A549 (cell line): ENCODE measurements around the gene GRID2IP.

Experiments
- CTCF ChIP-seq: fragments of >200 bp; sonication (Bioruptor Twin); formaldehyde crosslinking; IDR thresholded peaks from 3 replicates; pipeline ENCODE4 v1.5.1; 2016
- JUN ChIP-seq, 2 experiments: fragments of >200 bp; sonication (Bioruptor Twin); formaldehyde crosslinking; IDR thresholded peaks; 2 replicates in 1 of 2; 3 replicates in 1 of 2; pipeline ENCODE4 v1.6.1; 2016 to 2017
- NR3C1 ChIP-seq: fragments of >200 bp; sonication (Bioruptor Twin); formaldehyde crosslinking; IDR thresholded peaks from 3 replicates; pipeline ENCODE4 v1.6.1; 2017
- PBX3 ChIP-seq: IDR thresholded peaks from 2 replicates; pipeline ENCODE4 v1.6.1; 2012

GRCh38 chr7:6589829-6590644 lies 38.8 kb upstream of the GRID2IP start, which contains the start of gene INTS15:
- TF ChIP-seq CTCF (peak; percentile 93), JUN (IDR thresholded peaks at IDR 0.05) (peak; percentile 83 to 98), NR3C1 (no peak), PBX3 (no peak)
